ENCODE results near the gene MYADM.
"Not testable (repeated sequence)": the region's sequence is repeated elsewhere in the genome, so short reads cannot be mapped to it uniquely, and the experiment has no call there.

MYADM gene, protein sequence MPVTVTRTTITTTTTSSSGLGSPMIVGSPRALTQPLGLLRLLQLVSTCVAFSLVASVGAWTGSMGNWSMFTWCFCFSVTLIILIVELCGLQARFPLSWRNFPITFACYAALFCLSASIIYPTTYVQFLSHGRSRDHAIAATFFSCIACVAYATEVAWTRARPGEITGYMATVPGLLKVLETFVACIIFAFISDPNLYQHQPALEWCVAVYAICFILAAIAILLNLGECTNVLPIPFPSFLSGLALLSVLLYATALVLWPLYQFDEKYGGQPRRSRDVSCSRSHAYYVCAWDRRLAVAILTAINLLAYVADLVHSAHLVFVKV

GRCh38 chr19:53867225-53868090 lies at the start of gene MYADM:
Gene MYADM (plus strand): TSS chr19:53867883. CDS start chr19:53873530, 5,647 bp downstream.
- peak; percentile 98 for DNase-seq (ENCODE audit: low spot score)

- DNase-seq (ENCODE audit: low spot score): no peak
Measured at GRCh38 chr19:53818756-53819155, 48.9 kb upstream of the MYADM start.

- DNase-seq (ENCODE audit: low spot score): no peak
Measured at GRCh38 chr19:53819861-53820260, 47.8 kb upstream of the MYADM start.

DNA sequence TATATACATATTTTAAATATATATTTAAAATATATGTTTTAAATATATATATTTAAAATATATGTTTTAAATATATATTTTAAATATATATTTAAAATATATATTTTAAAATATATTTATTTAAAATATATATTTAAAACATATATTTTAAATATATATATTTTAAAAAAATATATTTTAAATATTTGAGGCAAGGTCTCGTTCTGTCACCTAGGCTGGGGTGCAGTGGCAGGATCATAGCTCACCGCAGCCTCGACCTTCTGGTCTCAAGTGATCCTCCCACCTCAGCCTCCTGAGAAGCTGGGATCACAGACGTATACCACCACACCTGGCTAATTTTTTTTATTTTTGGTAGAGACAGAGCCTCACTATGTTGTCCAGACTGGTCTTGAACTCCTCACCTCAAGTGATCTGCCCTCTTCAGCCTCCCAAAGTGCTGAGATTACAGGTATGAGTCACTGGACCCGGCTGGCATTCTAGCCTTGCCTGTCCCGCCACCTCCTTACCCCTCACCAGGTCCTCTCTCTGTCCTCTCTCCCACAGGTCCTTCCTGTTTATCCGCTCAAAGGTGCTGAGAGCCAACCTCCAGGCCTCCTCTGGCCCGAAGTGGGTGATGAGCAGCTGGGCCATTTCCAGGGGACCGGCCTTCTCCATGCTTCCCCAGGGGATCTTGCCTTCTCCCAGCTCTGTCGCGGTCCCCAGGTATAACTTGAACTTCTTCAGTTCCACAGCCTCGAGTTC lies 44.1 kb upstream of the MYADM start:
- DNase-seq (ENCODE audit: low spot score): no peak

GRCh38 chr19:53824134-53824611 lies 43.5 kb upstream of the MYADM start, which contains the start of gene NLRP12:
Gene NLRP12 (minus strand): TSS chr19:53824314. CDS start chr19:53824174, 140 bp downstream.
- no peak for DNase-seq (ENCODE audit: low spot score)

GRCh38 chr19:53826876-53827275 lies 40.8 kb upstream of the MYADM start:
- DNase-seq (ENCODE audit: low spot score): no peak

DNA sequence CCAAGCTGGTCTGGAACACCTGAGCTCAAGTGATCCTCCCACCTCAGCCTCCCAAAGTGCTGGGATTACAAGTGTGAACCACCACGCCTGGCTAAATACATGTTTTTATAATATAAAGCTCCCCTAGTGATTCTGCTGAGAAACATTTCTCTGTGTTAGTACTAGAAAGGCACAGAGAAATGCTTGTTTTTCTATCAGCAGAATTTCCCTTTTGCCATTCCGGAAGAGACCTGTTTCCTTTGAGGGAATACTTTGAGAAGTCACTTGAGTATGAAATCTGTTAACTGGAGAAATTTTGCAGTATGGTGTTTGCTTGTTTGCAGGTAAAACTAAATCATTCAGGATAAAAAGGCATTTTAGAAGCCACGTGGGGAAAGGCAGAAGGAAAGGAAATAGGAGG lies 39.2 kb upstream of the MYADM start:
- no peak for DNase-seq (ENCODE audit: low spot score)

DNA sequence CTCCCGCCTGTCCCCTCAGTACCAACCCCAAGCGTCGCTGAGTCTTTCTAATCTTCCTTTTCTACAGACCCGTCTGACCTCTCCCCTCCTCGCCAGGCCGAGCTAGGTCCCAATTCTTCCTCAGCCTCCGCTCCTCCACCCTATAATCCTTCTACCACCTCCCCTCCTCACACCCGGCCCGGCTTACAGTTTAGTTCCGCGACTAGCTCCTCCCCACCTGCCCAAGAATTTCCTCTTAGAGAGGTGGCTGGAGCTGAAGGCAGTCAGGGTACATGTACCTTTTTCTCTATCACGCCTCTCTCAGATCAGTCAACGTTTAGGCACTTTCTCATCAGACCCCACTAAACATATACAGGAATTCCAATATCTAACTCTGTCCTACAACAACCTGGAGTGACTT lies 34.8 kb upstream of the MYADM start:
- DNase-seq (ENCODE audit: low spot score): not testable (repeated sequence)

- not testable (repeated sequence) for DNase-seq (ENCODE audit: low spot score)
Measured at GRCh38 chr19:53838446-53838845, 29.2 kb upstream of the MYADM start.

- not testable (repeated sequence) for DNase-seq (ENCODE audit: low spot score)
Measured at GRCh38 chr19:53840241-53840640, 27.4 kb upstream of the MYADM start.

DNA sequence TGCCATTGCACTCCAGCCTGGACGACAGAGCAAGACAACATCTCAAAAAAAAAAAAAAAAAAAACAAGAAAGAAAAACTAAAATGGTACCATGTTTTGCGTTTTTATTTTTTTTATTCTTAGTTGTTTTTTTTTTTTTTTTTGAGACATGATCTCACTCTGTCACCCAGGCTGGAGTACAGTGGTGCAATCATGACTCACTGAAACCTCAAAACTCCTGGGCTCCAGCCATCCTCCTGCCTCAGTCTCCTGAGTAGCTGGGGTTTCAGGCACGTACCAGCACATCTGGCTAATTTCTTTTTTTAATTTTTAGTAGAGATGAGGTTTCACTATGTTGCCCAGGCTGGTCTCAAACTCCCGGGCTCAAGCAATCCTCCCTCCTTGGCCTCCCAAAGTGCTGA lies 26.8 kb upstream of the MYADM start:
- DNase-seq (ENCODE audit: low spot score): not testable (repeated sequence)

GRCh38 chr19:53844849-53845246 lies 22.8 kb upstream of the MYADM start:
- DNase-seq (ENCODE audit: low spot score): no peak

DNA sequence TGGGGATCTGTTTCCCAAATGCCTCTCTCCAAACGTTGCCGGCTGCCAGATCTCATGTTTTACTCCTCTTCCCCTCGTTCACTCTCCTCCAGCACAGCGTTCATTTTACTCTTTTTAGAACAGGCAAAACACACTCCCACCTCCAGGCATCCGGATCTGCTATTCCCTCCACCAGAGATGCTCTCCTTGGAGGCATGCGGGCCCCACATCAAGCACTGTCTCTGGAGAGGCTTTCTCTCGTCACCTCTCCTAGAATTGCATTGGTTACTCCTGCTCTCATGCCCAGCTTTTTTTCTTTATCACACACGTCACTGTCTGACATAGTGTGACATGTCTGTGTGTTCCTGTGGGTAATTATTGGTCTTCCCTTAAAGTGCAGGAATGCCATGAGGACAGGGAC lies 20.1 kb upstream of the MYADM start:
- DNase-seq (ENCODE audit: low spot score): no peak

GRCh38 chr19:53849237-53849676 lies 18.4 kb upstream of the MYADM start:
- DNase-seq (ENCODE audit: low spot score): no peak

GRCh38 chr19:53853707-53854106 lies 14.0 kb upstream of the MYADM start:
- no peak for DNase-seq (ENCODE audit: low spot score)

- no peak for DNase-seq (ENCODE audit: low spot score)
Measured at GRCh38 chr19:53864308-53864836, 3.3 kb upstream of the MYADM start.

DNA sequence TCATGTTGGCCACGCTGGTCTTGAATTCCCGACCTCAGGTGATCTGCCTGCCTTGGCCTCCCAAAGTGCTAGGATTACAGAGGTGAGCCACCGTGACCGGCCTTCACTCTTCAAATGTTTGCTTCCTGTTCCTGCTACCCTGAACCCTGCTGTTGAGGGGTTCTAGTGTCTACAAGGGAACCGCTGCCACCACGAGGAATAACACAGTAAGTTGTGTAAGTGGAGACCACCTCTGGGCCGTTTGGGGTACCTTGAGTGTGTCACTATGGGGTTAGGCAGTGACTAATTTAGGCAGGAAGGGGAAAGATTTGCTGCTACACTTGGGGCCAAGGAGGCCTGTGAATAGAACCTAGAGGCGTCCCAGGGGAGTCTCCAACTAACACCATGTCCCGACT lies 2.2 kb upstream of the MYADM start:
- no peak for DNase-seq (ENCODE audit: low spot score)

GRCh38 chr19:53865918-53866864 lies 1.5 kb upstream of the MYADM start:
- peak; percentile 67 for DNase-seq (ENCODE audit: low spot score)

- DNase-seq (ENCODE audit: low spot score): no peak
Measured at GRCh38 chr19:53866865-53867224, 838 bp upstream of the MYADM start.

DNA sequence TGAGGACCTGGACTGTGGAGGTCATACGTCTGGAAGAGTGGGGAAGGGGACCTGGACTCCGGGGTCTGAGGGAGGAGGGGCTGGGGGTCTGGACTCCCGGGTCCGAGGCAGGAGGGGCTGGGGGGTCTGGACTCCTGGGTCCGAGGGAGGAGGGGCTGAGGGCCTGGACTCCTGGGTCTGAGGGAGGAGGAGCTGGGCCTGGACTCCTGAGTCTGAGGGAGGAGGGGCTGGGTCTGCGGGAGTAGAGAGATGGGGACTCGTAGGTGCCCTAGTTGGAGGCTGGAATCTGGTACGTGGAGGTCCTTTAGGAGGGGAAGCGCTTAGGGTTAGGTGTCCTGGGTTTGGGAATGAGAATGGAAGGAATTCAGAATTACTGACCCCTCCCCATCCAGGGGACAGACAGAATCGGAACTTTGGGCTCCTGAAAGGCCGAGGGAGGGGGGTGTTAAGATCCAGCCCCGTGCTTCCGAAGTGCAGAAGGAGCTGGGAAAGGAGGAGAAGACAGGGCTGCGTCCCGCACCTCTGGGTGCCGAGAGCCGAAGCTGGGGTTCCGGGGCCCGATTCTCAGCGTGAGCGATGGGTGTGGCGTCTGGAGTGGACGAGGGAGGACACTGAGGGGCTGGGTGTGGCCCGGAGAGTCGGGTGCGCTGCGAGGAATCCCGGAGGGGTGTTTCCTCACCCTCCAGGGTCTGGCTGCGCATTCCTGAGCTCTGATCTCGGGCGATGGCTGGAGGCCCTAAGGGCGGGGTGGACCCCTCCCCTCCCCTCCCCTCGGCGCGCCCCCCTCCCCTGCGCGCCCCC lies 608 bp downstream of the MYADM start:
- DNase-seq (ENCODE audit: low spot score): no peak

Data from activated CD4-positive, alpha-beta T cell treated with anti-CD3 and anti-CD28 coated beads, Interleukin-2, Interleukin-4, amounts not matched to agents 100 ng/mL and 50 ng/mL, durations not matched to agents 16 hours and 8 hours (primary cell).